A204.1 (cell line): ENCODE measurements around the gene PLEKHA7.
"Not testable (repeated sequence)": the region's sequence is repeated elsewhere in the genome, so short reads cannot be mapped to it uniquely, and the experiment has no call there.

Source experiments
- FAIRE-seq: peaks from 2 replicates; lab custom pipeline; 2012; peaks lifted over from hg19 to GRCh38; lab: Jason Lieb, UNC

The PLEKHA7 gene

GRCh38 chr11:16876837-16877236 is 137.4 kb downstream of the PLEKHA7 start:
- no peak for FAIRE-seq

GRCh38 chr11:16876053-16876752 is 138.0 kb downstream of the PLEKHA7 start:
- no peak for FAIRE-seq

- no peak for FAIRE-seq
Observed at GRCh38 chr11:16874275-16874975, 139.8 kb downstream of the PLEKHA7 start.

GRCh38 chr11:16873289-16873688 is 140.9 kb downstream of the PLEKHA7 start:
- FAIRE-seq = no peak

- FAIRE-seq = no peak
Observed at GRCh38 chr11:16871368-16871767, 142.8 kb downstream of the PLEKHA7 start.

GRCh38 chr11:16867097-16867496 is 147.1 kb downstream of the PLEKHA7 start:
- no peak for FAIRE-seq

GRCh38 chr11:16864428-16864827 is 149.8 kb downstream of the PLEKHA7 start:
- FAIRE-seq = not testable (repeated sequence)

- FAIRE-seq = no peak
Observed at GRCh38 chr11:16863389-16863788, 150.8 kb downstream of the PLEKHA7 start.

- FAIRE-seq = no peak
Observed at GRCh38 chr11:16862726-16863125, 151.5 kb downstream of the PLEKHA7 start.

- no peak for FAIRE-seq
Observed at GRCh38 chr11:16861862-16862261, 152.4 kb downstream of the PLEKHA7 start.

- FAIRE-seq = no peak
Observed at GRCh38 chr11:16860617-16861016, 153.6 kb downstream of the PLEKHA7 start.

GRCh38 chr11:16859651-16860050 is 154.6 kb downstream of the PLEKHA7 start:
- FAIRE-seq = no peak

- FAIRE-seq = no peak
Observed at GRCh38 chr11:16857186-16857585, 157.0 kb downstream of the PLEKHA7 start.

GRCh38 chr11:16856022-16856471 is 158.2 kb downstream of the PLEKHA7 start:
- FAIRE-seq = no peak

GRCh38 chr11:16854979-16855378 is 159.2 kb downstream of the PLEKHA7 start:
- no peak for FAIRE-seq

GRCh38 chr11:16853859-16854258 is 160.4 kb downstream of the PLEKHA7 start:
- no peak for FAIRE-seq

- FAIRE-seq = no peak
Observed at GRCh38 chr11:16853266-16853665, 160.9 kb downstream of the PLEKHA7 start.

- FAIRE-seq = no peak
Observed at GRCh38 chr11:16846305-16846704, 167.9 kb downstream of the PLEKHA7 start.

- FAIRE-seq = no peak
Observed at GRCh38 chr11:16844268-16844771, 169.9 kb downstream of the PLEKHA7 start.

GRCh38 chr11:16843294-16843693 is 170.9 kb downstream of the PLEKHA7 start:
- FAIRE-seq = no peak

GRCh38 chr11:16841984-16842383 is 172.2 kb downstream of the PLEKHA7 start:
- no peak for FAIRE-seq

GRCh38 chr11:16841481-16841880 is 172.7 kb downstream of the PLEKHA7 start:
- no peak for FAIRE-seq

GRCh38 chr11:16840951-16841350 is 173.3 kb downstream of the PLEKHA7 start:
- FAIRE-seq = no peak

- FAIRE-seq = no peak
Observed at GRCh38 chr11:16839821-16840220, 174.4 kb downstream of the PLEKHA7 start.
